ENCODE measurements around the gene PIGK. TPM values are rescaled to one million over a fixed set of nuclear protein-coding genes. Genes with fewer than 3 reads are reported as not detected.

The PIGK gene
- total RNA-seq, 1 experiment from 2014 or later, result 23.3 TPM

GRCh38 chr1:77139389-77139788 is 79.8 kb downstream of the PIGK start:
- no peaks in the 10 kb centered on the region for H3K36me3 ChIP-seq (ENCODE audit: control insufficient read depth in 1 of 2, insufficient read depth in 2 of 2, low read length in 2 of 2)
- TF ChIP-seq ZFX (IDR thresholded peaks at IDR 0.05) (no peak), POLR2A (IDR thresholded peaks at IDR 0.05; ENCODE audit: borderline replicate concordance, extremely low read depth, insufficient read depth, insufficient read length) (no peak)
- no peaks in the 10 kb centered on the region for H3K9me2 ChIP-seq (ENCODE audit: insufficient read depth)
- H3K9me3 ChIP-seq (ENCODE audit: control insufficient read depth in 1 of 2, insufficient read depth in 1 of 2, low read depth in 1 of 2, low read length in 2 of 2), result no peaks in the 10 kb centered on the region
- H3K9ac ChIP-seq (ENCODE audit: low read length), result no peak overlapping the region
- 0 out of 4 replicates have a peak, but pooled peaks cover 0 to under 1% of the 10 kb centered on the region in 2 experiments for H3K4me1 ChIP-seq (ENCODE audit: control insufficient read depth in 1 of 2, insufficient read depth in 2 of 2, low read length in 2 of 2)
- no peaks in the 10 kb centered on the region for H3K27me3 ChIP-seq (ENCODE audit: insufficient read depth, low read length)
- ChIA-PET RAD21 (ENCODE audit: low non-redundant PET in 1 of 2, low total read pairs in 2 of 2, uncharacterized antibody in 2 of 2, unreplicated experiment in 2 of 2) (no interaction called here), CTCF (no interaction called here), POLR2A (no interaction called here)
- no peaks in the 10 kb centered on the region for H3K79me2 ChIP-seq (ENCODE audit: insufficient read depth, low read length)
- H3K27ac ChIP-seq (ENCODE audit: low read depth, low read length), result no peak overlapping the region
- ATAC-seq (no peak), DNase-seq (ENCODE audit: low read depth, low spot score) (no peak)
- no peak overlapping the region for H3K4me3 ChIP-seq (replicated peaks in 1 of 2; ENCODE audit: low read depth in 1 of 2, low read length in 2 of 2)
- no peak overlapping the region for H2AFZ ChIP-seq (ENCODE audit: low read depth, low read length, poor library complexity, severe bottlenecking)
- H4K20me1 ChIP-seq (ENCODE audit: insufficient read depth), result no peaks in the 10 kb centered on the region
- H3K4me2 ChIP-seq (ENCODE audit: low read length), result no peak overlapping the region
- no TSS peak for BruUV-seq (replicated peaks)
- intact Hi-C loops (cut with micrococcal nuclease), result no loop called here

DNA sequence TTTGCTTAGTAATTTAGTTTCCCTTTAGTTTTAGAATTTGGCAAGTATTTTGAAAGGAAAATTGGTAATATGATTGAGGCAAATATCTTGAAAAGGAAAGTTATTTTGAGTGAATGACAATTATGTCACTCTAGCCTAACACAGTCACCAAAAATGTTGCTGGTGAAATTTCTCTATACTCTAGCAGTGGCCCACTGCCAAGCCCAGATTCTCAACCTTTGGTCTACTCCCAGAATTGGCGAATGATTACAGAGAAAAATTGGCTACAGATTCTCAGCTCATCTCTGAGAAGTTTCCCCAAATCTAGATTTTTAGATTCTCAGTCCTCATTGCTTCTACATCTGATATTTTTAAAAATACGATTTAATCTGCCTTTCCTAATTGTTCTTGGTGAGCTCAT is 84.9 kb downstream of the PIGK start:
- RAD21 ChIA-PET (ENCODE audit: low non-redundant PET in 1 of 2, low total read pairs in 2 of 2, uncharacterized antibody in 2 of 2, unreplicated experiment in 2 of 2), result interaction anchor here in 1 of 2 experiments (0.7 kb wide), 1 partner anchor 728 kb away, joined by 3 read pairs; no protein-coding TSS in a partner anchor
- no peaks in the 10 kb centered on the region for H3K9me3 ChIP-seq (ENCODE audit: control insufficient read depth in 1 of 2, insufficient read depth in 1 of 2, low read depth in 1 of 2, low read length in 2 of 2)
- no peak for ATAC-seq
- 0 out of 4 replicates have a peak, but pooled peaks cover 0 to 3% of the 10 kb centered on the region in 2 experiments for H3K4me1 ChIP-seq (ENCODE audit: control insufficient read depth in 1 of 2, insufficient read depth in 2 of 2, low read length in 2 of 2)
- TF ChIP-seq MAX (IDR thresholded peaks at IDR 0.05) (no peak), JUND (IDR thresholded peaks at IDR 0.05) (no peak), YY1 (IDR thresholded peaks at IDR 0.05; ENCODE audit: extremely low read depth, insufficient replicate concordance, low read depth, low read length) (no peak), SRF (IDR thresholded peaks at IDR 0.05; ENCODE audit: low read depth) (no peak), EZH2phosphoT487 (IDR thresholded peaks at IDR 0.05; ENCODE audit: borderline replicate concordance) (no peak), EGR1 (IDR thresholded peaks at IDR 0.05; ENCODE audit: low read depth) (no peak), ATF3 (IDR thresholded peaks at IDR 0.05) (no peak), FOSL1 (IDR thresholded peaks at IDR 0.05; ENCODE audit: low read depth) (no peak), SP1 (IDR thresholded peaks at IDR 0.05; ENCODE audit: low read depth) (no peak), RAD21 (IDR thresholded peaks at IDR 0.05; ENCODE audit: low read depth) (no peak), TCF7L2 (IDR thresholded peaks at IDR 0.05; ENCODE audit: borderline replicate concordance, extremely low read depth, insufficient read depth, insufficient read length) (no peak), ZNF274 (IDR thresholded peaks at IDR 0.05; ENCODE audit: low read depth, low read length) (no peak), EZH2 (IDR thresholded peaks at IDR 0.05) (no peak), CEBPB (IDR thresholded peaks at IDR 0.05; ENCODE audit: low read depth) (no peak), CBX3 (IDR thresholded peaks at IDR 0.05; ENCODE audit: low read depth) (no peak), ELF1 (IDR thresholded peaks at IDR 0.05; ENCODE audit: borderline replicate concordance, low read depth) (no peak)
- TF ChIP-seq, protein P1, sequence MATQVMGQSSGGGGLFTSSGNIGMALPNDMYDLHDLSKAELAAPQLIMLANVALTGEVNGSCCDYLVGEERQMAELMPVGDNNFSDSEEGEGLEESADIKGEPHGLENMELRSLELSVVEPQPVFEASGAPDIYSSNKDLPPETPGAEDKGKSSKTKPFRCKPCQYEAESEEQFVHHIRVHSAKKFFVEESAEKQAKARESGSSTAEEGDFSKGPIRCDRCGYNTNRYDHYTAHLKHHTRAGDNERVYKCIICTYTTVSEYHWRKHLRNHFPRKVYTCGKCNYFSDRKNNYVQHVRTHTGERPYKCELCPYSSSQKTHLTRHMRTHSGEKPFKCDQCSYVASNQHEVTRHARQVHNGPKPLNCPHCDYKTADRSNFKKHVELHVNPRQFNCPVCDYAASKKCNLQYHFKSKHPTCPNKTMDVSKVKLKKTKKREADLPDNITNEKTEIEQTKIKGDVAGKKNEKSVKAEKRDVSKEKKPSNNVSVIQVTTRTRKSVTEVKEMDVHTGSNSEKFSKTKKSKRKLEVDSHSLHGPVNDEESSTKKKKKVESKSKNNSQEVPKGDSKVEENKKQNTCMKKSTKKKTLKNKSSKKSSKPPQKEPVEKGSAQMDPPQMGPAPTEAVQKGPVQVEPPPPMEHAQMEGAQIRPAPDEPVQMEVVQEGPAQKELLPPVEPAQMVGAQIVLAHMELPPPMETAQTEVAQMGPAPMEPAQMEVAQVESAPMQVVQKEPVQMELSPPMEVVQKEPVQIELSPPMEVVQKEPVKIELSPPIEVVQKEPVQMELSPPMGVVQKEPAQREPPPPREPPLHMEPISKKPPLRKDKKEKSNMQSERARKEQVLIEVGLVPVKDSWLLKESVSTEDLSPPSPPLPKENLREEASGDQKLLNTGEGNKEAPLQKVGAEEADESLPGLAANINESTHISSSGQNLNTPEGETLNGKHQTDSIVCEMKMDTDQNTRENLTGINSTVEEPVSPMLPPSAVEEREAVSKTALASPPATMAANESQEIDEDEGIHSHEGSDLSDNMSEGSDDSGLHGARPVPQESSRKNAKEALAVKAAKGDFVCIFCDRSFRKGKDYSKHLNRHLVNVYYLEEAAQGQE (IDR thresholded peaks at IDR 0.05; ENCODE audit: low read depth), result no peak
- POLR2A ChIA-PET, result no interaction called here
- no peak overlapping the region for H3K27ac ChIP-seq (ENCODE audit: low read depth, low read length)
- no peak overlapping the region for H2AFZ ChIP-seq (ENCODE audit: low read depth, low read length, poor library complexity, severe bottlenecking)
- no peaks in the 10 kb centered on the region for H3K36me3 ChIP-seq (ENCODE audit: control insufficient read depth in 1 of 2, insufficient read depth in 2 of 2, low read length in 2 of 2)
- no peak overlapping the region for H3K4me3 ChIP-seq (replicated peaks in 1 of 2; ENCODE audit: low read depth in 1 of 2, low read length in 2 of 2)
- no peaks in the 10 kb centered on the region for H3K79me2 ChIP-seq (ENCODE audit: insufficient read depth, low read length)
- no peak overlapping the region for H3K9ac ChIP-seq (ENCODE audit: low read length)
- CTCF ChIA-PET, result no interaction called here
- intact Hi-C loops (cut with micrococcal nuclease), result no loop called here
- no peaks in the 10 kb centered on the region for H3K27me3 ChIP-seq (ENCODE audit: insufficient read depth, low read length)
- no TSS peak for BruUV-seq (replicated peaks)
- no peak overlapping the region for H3K4me2 ChIP-seq (ENCODE audit: low read length)
- no peaks in the 10 kb centered on the region for H3K9me2 ChIP-seq (ENCODE audit: insufficient read depth)
- no peaks in the 10 kb centered on the region for H4K20me1 ChIP-seq (ENCODE audit: insufficient read depth)
- DNase-seq (ENCODE audit: low read depth, low spot score), result no peak

Data from HCT116 (cell line).